HG03571 (cell line): ENCODE measurements around the gene LCE1F.

Experiments
- ATAC-seq: cut with Tn5 transposase; IDR thresholded peaks from one replicate; pipeline ENCODE4 v1.9.1; 2021; ENCODE audit not compliant: unreplicated experiment

LCE1F gene

GRCh38 chr1:152770411-152770810, 4.5 kb upstream of the LCE1F start:
- no peak for ATAC-seq

- no peak for ATAC-seq
These were observed 1.4 kb downstream of the LCE1F start for GRCh38 chr1:152776361-152776760.

- no peak for ATAC-seq
These were observed 2.7 kb downstream of the LCE1F start for GRCh38 chr1:152777510-152778137.

- no peak for ATAC-seq
These were observed 8.2 kb downstream of the LCE1F start for GRCh38 chr1:152783095-152783494.

GRCh38 chr1:152786077-152786476, 11.1 kb downstream of the LCE1F start, which contains the start of gene LCE1E:
Gene LCE1E (plus strand): TSS chr1:152786257. CDS start chr1:152787300, 1,043 bp downstream.
- ATAC-seq, result no peak

- no peak for ATAC-seq
These were observed 20.7 kb downstream of the LCE1F start for GRCh38 chr1:152795686-152796085.

GRCh38 chr1:152796421-152796820, 21.5 kb downstream of the LCE1F start, which contains the start of gene LCE1D:
Gene LCE1D (plus strand): TSS chr1:152796721. CDS start chr1:152797795, 1,074 bp downstream.
- ATAC-seq, result no peak

GRCh38 chr1:152801333-152801732, 26.4 kb downstream of the LCE1F start:
- no peak for ATAC-seq

- no peak for ATAC-seq
These were observed 31.6 kb downstream of the LCE1F start, which contains the start of gene LCE1C for GRCh38 chr1:152806576-152806975. Gene LCE1C (minus strand): TSS chr1:152806651. CDS start chr1:152805478, 1,173 bp downstream.

GRCh38 chr1:152811050-152811449, 36.1 kb downstream of the LCE1F start:
- ATAC-seq, result no peak

- no peak for ATAC-seq
These were observed 36.7 kb downstream of the LCE1F start, which contains the start of gene LCE1B for GRCh38 chr1:152811671-152812070. Gene LCE1B (plus strand): TSS chr1:152811971. CDS start chr1:152812447, 476 bp downstream.

GRCh38 chr1:152817309-152817708, 42.4 kb downstream of the LCE1F start:
- no peak for ATAC-seq

- ATAC-seq, result no peak
These were observed 48.4 kb downstream of the LCE1F start for GRCh38 chr1:152823294-152823693.

- no peak for ATAC-seq
These were observed 50.0 kb downstream of the LCE1F start for GRCh38 chr1:152824964-152825363.
